HFFc6 (cell line): ENCODE data around the gene CRKL. TPM values are rescaled to one million over a fixed set of nuclear protein-coding genes. Genes with fewer than 3 reads are reported as not detected.
"Not testable (repeated sequence)": the region's sequence is repeated elsewhere in the genome, so short reads cannot be mapped to it uniquely, and the experiment has no call there.

Experiments
- DNase-seq: peaks from one replicate; pipeline ENCODE4 v3.0.0-alpha.2; 2018
- H3K27ac Mint-ChIP-seq: 2 replicates; pipeline ENCODE4 v1.8.0; 2020; ENCODE audit warnings: mild to moderate bottlenecking, mixed read lengths
- H3K27me3 Mint-ChIP-seq: 2 replicates; pipeline ENCODE4 v1.8.0; 2021; ENCODE audit warnings: mild to moderate bottlenecking, moderate library complexity, mixed read lengths; ENCODE audit not compliant: insufficient read depth
- H3K36me3 Mint-ChIP-seq: 2 replicates; pipeline ENCODE4 v1.8.0; 2021; ENCODE audit warnings: low read depth, mixed read lengths
- H3K4me1 Mint-ChIP-seq: 2 replicates; pipeline ENCODE4 v1.8.0; 2020; ENCODE audit warnings: low read depth, mixed read lengths
- H3K4me3 Mint-ChIP-seq: 2 replicates; pipeline ENCODE4 v1.8.0; 2020; ENCODE audit warnings: mild to moderate bottlenecking, moderate library complexity, mixed read lengths
- H3K9me3 Mint-ChIP-seq: 2 replicates; pipeline ENCODE4 v1.8.0; 2020; ENCODE audit warnings: mild to moderate bottlenecking, mixed read lengths
- CTCF ChIP-seq: fragments of 200-600 bp; sonication (generic); IDR thresholded peaks from 2 replicates; pipeline ENCODE4 v1.5.0; 2021; ENCODE audit warnings: antibody characterized with exemption, mild to moderate bottlenecking
- total RNA-seq, 6 experiments: library from RNA; stranded (reverse); fragmentation: NEBNext Ultra II Directional; extraction: Animal tissue kit (Norgen Biotek cat#: 25700); gene quantifications; 2 replicates in 1 of 6; 3 replicates in 5 of 6; pipeline ENCODE4 v1.2.3, GENCODE V29; 2021

The CRKL gene
- total RNA-seq, 6 experiments from 2014 or later, result 44.0 to 51.5 (median 47.6) TPM

DNA sequence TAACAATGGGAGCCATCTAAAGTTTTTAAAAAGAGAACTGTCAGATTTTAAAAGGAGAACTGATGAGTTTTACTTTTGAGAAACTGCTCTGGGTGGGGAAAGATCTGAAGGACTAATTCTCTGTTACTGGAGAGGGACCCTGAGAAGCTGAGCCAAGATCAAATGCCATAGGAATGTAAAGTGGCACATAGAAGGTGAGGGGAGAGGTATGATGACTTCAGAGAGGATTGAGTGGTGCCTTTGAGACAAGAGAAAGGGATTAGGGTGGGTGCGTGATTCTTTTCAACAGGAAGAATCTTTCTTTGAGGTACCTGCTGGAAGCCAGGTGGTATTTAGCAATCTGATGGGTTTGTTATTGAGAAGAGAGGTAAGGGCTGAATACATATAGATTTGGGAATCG lies 9.0 kb downstream of the CRKL start:
- no peak for TF ChIP-seq CTCF
- no peak overlapping the region for H3K4me3 Mint-ChIP-seq

DNA sequence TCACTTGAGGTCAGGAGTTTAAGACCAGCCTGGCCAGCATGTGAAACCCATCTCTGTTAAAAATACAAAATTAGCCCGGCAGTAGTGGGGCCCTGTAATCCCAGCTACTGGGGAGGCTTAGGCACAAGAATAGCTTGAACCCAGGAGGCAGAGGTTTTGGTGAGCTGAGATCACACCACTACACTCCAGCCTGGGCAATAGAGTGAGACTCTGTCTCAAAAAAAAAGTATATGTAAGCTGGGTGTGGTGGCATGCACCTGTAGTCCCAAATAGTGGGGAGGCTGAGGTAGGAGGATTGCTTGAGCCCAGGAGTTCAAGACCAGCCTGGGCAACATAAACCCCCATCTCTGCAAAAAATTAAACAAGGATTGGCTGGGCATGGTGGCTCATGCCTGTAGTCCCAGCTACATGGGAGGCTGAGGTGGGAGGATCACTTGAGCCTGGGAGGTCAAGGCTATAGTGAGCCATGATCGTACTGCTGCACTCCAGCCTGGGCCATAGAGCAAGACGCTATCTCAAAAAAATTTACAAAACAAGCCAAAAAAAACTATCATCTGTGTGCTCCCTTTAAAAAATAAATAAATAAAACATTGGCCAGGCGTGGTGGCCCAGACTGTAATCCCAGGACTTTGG lies 10.8 kb downstream of the CRKL start:
- Mint-ChIP-seq H3K36me3 (peaks cover 10% of the 10 kb centered on the region; the same call in 1 of the 2 replicates), H3K27ac (no peak overlapping the region)

More for the DNA sequence above, 9.0 kb downstream of the CRKL start:
- Mint-ChIP-seq H3K27ac (no peak overlapping the region), H3K27me3 (no peaks in the 10 kb centered on the region), H3K36me3 (peaks cover 10% of the 10 kb centered on the region; the same call in 1 of the 2 replicates), H3K4me1 (peaks cover 28% of the 10 kb centered on the region), H3K9me3 (no peaks in the 10 kb centered on the region)
- DNase-seq, result no peak

GRCh38 chr22:20928573-20928967 lies 11.4 kb downstream of the CRKL start:
- Mint-ChIP-seq H3K27ac (no peak overlapping the region), H3K4me3 (no peak overlapping the region), H3K9me3 (no peaks in the 10 kb centered on the region), H3K36me3 (peaks cover 10% of the 10 kb centered on the region; the same call in 1 of the 2 replicates), H3K4me1 (peaks cover 15% of the 10 kb centered on the region; the same call in 1 of the 2 replicates), H3K27me3 (no peaks in the 10 kb centered on the region)
- no peak for TF ChIP-seq CTCF
- no peak for DNase-seq

More for the DNA sequence above, 10.8 kb downstream of the CRKL start:
- Mint-ChIP-seq H3K27me3 (no peaks in the 10 kb centered on the region), H3K4me3 (no peak overlapping the region), H3K9me3 (no peaks in the 10 kb centered on the region), H3K4me1 (peaks cover 15% of the 10 kb centered on the region; the same call in 1 of the 2 replicates)
- DNase-seq, result no peak
- TF ChIP-seq CTCF, result no peak

DNA sequence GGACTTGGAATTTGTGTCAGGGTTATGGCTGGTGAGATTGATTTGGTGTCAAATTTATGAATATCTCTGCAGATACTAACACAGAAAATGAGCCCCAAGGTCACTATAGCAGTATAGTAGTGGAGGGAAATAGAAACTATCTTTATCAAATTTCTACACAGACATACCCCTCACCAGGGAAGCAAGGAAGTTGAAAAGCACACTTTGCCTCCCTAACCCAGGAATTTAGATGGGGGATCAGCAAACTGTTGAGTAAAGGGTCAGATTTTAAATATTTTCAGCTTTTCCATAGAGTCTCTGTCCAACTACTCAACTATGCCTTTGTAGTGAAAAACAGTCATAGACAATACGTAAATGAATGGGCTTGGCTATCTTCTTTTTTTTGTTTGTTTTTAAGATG lies 12.8 kb downstream of the CRKL start:
- Mint-ChIP-seq H3K36me3 (peaks cover 18% of the 10 kb centered on the region; the same call in 1 of the 2 replicates), H3K27me3 (no peaks in the 10 kb centered on the region), H3K4me1 (peaks cover 15% of the 10 kb centered on the region; the same call in 1 of the 2 replicates), H3K27ac (no peak overlapping the region), H3K4me3 (no peak overlapping the region), H3K9me3 (no peaks in the 10 kb centered on the region)
- TF ChIP-seq CTCF, result no peak
- DNase-seq, result no peak

GRCh38 chr22:20930435-20930834 lies 13.2 kb downstream of the CRKL start:
- not testable (repeated sequence) for H3K27me3 Mint-ChIP-seq, H3K4me3 Mint-ChIP-seq, H3K9me3 Mint-ChIP-seq, H3K27ac Mint-ChIP-seq, DNase-seq
- Mint-ChIP-seq H3K36me3 (peaks cover 17% of the 10 kb centered on the region; the same call in 1 of the 2 replicates), H3K4me1 (peaks cover 12% of the 10 kb centered on the region; the same call in 1 of the 2 replicates)

DNA sequence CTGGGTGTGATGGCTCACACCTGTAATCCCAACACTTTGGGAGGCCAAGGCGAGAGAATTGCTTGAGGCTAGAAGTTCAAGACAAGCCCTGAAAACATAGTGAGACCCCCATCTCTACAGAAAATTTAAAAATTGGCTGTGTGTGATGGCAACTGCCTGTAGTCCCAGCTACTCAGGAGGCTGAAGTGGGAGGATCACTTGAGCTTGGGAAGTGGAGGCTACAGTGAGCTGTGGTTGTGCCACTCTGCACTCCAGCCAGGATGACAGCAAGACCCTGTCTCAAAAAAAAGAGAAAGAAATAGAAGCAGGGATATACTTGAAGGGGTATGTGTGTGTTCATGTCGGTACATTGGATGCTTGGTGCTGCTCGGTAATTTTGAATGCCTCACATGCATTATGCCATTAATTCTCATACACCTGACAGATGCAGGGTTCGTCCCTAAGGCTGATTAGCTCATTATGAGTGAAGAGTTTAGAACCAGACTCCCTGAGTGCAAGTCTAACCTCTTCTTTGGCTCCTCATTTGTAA lies 14.0 kb downstream of the CRKL start:
- Mint-ChIP-seq H3K9me3 (no peaks in the 10 kb centered on the region), H3K4me3 (no peak overlapping the region), H3K27ac (no peak overlapping the region), H3K27me3 (no peaks in the 10 kb centered on the region), H3K36me3 (peaks cover 9% of the 10 kb centered on the region; the same call in 1 of the 2 replicates), H3K4me1 (peaks cover 5% of the 10 kb centered on the region; the same call in 1 of the 2 replicates)
- TF ChIP-seq CTCF, result no peak
- no peak for DNase-seq
